ENCODE results near the gene PDE1C. TPM values are rescaled to one million over a fixed set of nuclear protein-coding genes. Genes with fewer than 3 reads are reported as not detected.

PDE1C gene
- total RNA-seq, 1 donor, result not detected

DNA sequence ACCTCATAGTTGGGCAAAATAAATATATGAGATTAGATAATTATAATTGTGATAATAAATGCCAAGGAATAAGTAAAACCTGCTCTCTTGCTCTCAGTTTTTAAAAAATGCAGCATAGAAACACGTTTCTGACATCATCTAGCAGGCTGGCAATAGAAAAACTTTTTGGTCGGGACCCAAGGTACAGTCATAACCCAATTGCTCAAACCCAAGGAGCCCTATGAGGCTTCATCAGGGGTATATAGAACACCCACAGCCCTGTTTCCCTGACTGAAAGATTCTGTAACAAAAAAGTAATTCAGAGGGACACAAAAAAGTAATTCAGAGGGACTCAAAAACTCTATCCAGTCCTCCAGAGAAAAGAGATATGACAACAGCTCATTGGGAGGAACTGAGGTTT, 3.8 kb downstream of the PDE1C start:
- H3K4me3 ChIP-seq (ENCODE audit: low read length), result no peak overlapping the region
- H3K4me1 ChIP-seq (ENCODE audit: insufficient read depth, low read length), result no peaks in the 10 kb centered on the region
- H3K9me3 ChIP-seq (ENCODE audit: low read depth, low read length), result no peaks in the 10 kb centered on the region

DNA sequence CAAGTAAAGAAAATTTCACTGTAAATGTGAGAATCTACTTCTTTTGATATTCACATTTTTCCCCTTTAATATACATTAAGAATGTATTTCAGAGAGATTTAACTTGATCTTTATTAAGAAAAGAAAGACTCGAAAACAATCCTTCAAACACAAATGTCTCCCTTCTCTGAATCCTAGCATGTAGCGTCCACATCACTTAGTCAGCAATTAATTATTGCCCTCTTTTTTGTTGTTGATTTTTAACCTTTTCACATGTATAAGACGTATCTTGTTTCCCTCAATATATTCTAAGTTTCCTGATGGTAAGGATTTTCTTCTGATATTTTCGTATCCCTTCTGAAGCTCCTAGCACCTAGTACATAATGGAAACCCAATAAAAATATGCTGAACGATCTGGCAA, 6.6 kb downstream of the PDE1C start:
- Histone ChIP-seq H3K27me3 (ENCODE audit: insufficient read depth, low read length) (peaks cover 2% of the 10 kb centered on the region), H3K4me1 (ENCODE audit: insufficient read depth, low read length) (no peaks in the 10 kb centered on the region), H3K4me3 (ENCODE audit: low read length) (no peak overlapping the region), H3K9me3 (ENCODE audit: low read depth, low read length) (no peaks in the 10 kb centered on the region)

More for the DNA sequence above, 3.8 kb downstream of the PDE1C start:
- peaks cover 25% of the 10 kb centered on the region for H3K27me3 ChIP-seq (ENCODE audit: insufficient read depth, low read length)

DNA sequence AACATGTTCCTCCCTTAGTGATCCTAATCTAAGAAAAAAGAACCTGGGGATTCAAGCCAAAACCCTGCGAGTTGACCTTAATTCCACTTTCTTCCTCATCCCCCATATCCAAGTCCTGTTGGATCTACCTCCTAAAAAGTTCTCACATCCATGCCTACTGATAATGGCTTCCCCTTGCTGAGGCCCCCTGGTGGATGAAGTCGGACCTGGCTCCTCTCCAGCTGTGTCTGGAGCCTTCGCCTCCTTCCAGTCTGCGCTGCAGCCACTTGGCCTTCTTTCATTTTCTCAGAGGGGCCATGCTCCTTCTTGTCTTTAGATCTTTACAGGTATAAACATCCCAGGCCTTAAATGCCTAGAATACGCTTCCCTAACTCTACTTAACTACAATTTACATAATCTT, 8.1 kb downstream of the PDE1C start:
- Histone ChIP-seq H3K4me3 (ENCODE audit: low read length) (no peak overlapping the region), H3K9me3 (ENCODE audit: low read depth, low read length) (no peaks in the 10 kb centered on the region), H3K4me1 (ENCODE audit: insufficient read depth, low read length) (no peaks in the 10 kb centered on the region), H3K27me3 (ENCODE audit: insufficient read depth, low read length) (no peaks in the 10 kb centered on the region)

DNA sequence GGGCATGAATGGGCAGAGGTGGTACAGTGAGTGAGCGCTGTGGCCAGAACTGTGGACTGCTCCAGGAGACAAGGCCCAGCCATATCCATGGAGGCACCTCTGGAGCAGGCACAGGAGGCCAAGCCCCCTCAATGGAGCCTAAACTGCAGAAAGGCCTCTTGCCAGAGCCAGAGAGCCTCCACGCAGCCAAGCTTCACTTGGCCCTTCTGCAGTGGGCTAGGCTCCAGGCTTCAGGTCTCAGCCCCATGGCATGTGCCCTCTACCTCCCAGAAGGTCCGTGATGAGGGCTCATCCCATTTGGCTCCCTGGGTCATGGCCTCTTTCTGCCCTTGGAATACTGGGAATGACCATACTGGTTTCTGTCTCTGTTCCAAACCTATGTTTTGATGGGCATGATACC, 8.9 kb downstream of the PDE1C start:
- H3K9me3 ChIP-seq (ENCODE audit: low read depth, low read length), result no peaks in the 10 kb centered on the region
- H3K4me3 ChIP-seq (ENCODE audit: low read length), result no peak overlapping the region
- H3K4me1 ChIP-seq (ENCODE audit: insufficient read depth, low read length), result no peaks in the 10 kb centered on the region
- H3K27me3 ChIP-seq (ENCODE audit: insufficient read depth, low read length), result no peaks in the 10 kb centered on the region

DNA sequence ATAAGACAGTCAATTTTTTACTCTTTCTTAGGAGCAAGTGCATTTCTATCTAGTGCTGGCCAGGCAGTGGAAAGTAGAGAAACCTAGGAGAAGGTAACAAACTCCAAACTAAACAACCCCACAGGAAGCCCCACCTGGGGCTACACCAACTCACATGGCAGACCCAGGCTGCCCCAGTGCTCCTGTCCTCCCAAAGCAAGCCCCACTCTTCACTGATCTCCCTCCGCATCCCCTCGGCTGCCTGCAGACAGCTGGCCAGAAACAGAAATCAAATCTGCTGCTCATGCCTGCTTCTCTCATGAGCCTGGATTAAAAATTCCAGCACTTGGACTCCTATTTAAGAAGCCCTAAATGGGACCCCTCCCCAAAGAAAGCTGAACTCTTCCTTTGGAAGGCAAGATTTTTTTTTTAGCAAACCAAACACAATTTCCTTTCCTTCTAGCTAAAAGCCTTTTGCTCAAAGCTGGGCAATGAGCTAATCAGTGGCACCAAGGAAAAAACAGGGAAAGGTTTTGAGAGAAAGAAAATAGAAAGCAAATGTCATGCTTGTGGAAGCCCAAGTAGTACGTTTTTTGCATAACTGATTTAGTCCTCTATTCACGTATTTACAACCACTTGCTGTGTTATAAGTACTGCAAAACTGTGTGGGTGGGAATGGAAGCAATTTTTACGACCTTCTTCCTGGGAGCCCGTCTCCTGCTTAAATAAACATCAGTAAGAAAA, 10.8 kb downstream of the PDE1C start:
- no peaks in the 10 kb centered on the region for H3K4me1 ChIP-seq (ENCODE audit: insufficient read depth, low read length)
- no peak overlapping the region for H3K4me3 ChIP-seq (ENCODE audit: low read length)
- H3K9me3 ChIP-seq (ENCODE audit: low read depth, low read length), result no peaks in the 10 kb centered on the region
- H3K27me3 ChIP-seq (ENCODE audit: insufficient read depth, low read length), result no peaks in the 10 kb centered on the region

DNA sequence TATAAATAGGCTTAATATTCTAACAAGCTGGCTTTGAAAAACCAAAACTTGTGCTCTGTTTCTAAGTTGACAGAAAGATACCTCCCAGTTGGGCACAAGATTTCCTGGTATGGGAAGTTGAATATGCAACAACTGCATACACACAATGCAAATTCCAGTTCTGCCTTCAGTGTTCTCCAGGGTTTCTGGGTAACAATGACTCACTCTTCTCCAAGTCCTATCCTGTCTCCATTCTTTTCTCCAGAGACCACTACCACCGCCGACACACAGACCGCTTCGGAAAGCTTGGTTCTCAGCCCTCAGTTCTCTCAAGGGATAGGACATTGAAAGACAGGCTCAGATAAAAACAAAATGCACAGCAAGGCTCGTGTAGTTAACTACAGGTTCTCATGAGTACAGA, 12.2 kb downstream of the PDE1C start:
- Histone ChIP-seq H3K9me3 (ENCODE audit: low read depth, low read length) (no peaks in the 10 kb centered on the region), H3K4me1 (ENCODE audit: insufficient read depth, low read length) (no peaks in the 10 kb centered on the region), H3K27me3 (ENCODE audit: insufficient read depth, low read length) (no peaks in the 10 kb centered on the region), H3K4me3 (ENCODE audit: low read length) (no peak overlapping the region)

DNA sequence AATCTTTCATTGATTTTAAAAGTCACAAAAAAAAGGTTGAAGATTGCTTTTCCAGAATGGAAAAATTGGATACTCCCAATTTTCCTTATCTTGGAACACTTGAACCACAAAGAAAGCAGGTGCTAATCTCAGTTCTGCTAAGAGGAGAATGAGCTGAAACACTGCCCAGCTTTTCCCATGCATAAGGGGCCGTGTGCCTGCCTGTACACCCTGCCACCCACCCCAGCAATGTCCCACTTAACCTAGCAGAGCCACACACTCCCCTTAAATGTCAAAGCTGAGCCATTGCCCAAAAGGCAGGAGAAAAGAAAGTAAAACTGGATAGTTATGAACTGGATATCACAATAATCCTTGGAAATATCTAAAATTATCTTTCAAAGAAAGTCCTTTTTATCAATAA, 13.4 kb downstream of the PDE1C start:
- Histone ChIP-seq H3K4me1 (ENCODE audit: insufficient read depth, low read length) (no peaks in the 10 kb centered on the region), H3K9me3 (ENCODE audit: low read depth, low read length) (no peaks in the 10 kb centered on the region), H3K4me3 (ENCODE audit: low read length) (no peak overlapping the region)

DNA sequence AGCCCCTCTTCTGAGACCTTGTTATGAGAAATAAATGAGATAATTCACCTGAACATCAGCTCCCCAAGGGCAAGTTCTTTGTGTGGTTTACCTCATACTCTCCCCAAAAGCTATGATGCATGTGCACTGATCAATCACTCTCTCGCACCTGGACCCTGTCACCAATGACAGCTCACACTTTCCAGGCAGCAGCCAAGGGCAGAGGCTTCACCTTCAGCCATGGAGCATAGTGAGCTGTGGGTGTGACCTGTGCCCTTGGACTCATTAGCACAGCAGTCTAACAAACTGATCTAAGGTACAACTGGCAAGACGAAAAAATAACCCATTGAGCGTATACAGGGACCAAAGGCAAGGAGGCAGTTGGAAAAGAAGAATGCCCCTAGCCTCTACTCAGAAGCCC, 17.0 kb downstream of the PDE1C start:
- Histone ChIP-seq H3K9me3 (ENCODE audit: low read depth, low read length) (no peaks in the 10 kb centered on the region), H3K4me3 (ENCODE audit: low read length) (no peak overlapping the region), H3K4me1 (ENCODE audit: insufficient read depth, low read length) (no peaks in the 10 kb centered on the region), H3K27me3 (ENCODE audit: insufficient read depth, low read length) (no peaks in the 10 kb centered on the region)

More for the DNA sequence above, 13.4 kb downstream of the PDE1C start:
- H3K27me3 ChIP-seq (ENCODE audit: insufficient read depth, low read length), result no peaks in the 10 kb centered on the region

DNA sequence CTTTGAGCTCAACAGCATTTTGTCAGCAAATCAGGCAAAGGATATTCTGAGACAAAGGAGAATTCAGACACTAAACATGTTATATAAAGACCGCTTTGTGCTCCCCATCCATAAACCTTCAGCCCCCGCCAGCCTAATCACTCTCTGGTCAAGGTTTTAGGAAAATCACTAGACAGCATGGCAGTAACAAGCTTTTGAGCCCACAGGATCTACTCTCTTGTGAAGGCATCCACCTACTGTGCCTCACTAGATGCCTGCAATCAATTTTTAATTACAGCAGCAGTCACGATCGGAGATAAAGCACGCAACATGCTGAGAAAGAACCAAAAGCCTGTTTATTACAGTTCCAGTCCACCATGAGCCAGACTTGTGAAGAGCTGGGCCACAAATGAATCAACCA, 19.1 kb downstream of the PDE1C start:
- H3K27me3 ChIP-seq (ENCODE audit: insufficient read depth, low read length), result no peaks in the 10 kb centered on the region
- H3K4me1 ChIP-seq (ENCODE audit: insufficient read depth, low read length), result no peaks in the 10 kb centered on the region

DNA sequence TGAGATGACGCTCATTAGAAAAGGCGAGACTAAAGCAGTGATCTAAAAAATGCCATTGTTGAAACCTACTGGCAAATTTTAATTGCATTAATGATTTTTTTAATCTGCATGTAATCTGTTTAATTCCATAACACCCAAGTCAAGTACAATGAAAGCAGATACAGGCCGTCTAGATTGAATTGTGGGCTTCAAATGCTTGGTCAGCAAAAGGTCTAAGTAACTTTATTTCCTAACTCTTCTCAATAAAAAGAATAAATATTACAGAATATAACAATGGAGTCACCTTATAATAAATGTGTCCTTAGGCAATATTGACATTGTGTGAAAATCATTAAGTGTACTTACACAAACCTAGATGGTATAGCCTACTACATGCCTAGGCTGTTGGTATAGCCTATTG, 20.6 kb downstream of the PDE1C start:
- no peaks in the 10 kb centered on the region for H3K27me3 ChIP-seq (ENCODE audit: insufficient read depth, low read length)
- no peak overlapping the region for H3K4me3 ChIP-seq (ENCODE audit: low read length)
- no peaks in the 10 kb centered on the region for H3K9me3 ChIP-seq (ENCODE audit: low read depth, low read length)
- H3K4me1 ChIP-seq (ENCODE audit: insufficient read depth, low read length), result no peaks in the 10 kb centered on the region

More for the DNA sequence above, 19.1 kb downstream of the PDE1C start:
- Histone ChIP-seq H3K9me3 (ENCODE audit: low read depth, low read length) (no peaks in the 10 kb centered on the region), H3K4me3 (ENCODE audit: low read length) (no peak overlapping the region)

DNA sequence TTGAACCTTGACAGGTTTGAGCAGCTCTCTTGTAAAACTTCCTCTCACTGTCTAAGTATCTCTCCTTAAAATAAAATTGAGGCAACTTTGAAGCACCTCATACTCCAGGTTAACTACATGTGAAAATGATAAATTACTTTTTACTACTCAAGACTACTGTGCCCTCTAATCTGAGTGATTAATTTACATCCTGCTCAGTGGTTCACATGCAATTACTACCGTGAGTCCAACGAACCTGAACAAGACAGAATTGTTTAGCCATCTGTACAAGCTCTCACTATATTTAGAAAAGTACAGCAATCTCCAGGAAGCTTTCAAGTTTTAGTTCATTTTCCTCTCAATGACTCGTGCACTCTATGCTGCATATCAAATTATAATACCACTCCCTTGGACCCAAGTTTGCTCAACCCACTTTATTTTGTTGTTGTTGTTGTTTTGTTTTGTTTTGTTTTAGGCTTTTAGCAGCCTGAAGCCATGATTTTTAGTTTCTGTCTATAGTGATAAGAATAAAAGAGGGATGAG, 21.2 kb downstream of the PDE1C start:
- Histone ChIP-seq H3K4me3 (ENCODE audit: low read length) (no peak overlapping the region), H3K27me3 (ENCODE audit: insufficient read depth, low read length) (no peaks in the 10 kb centered on the region), H3K9me3 (ENCODE audit: low read depth, low read length) (no peaks in the 10 kb centered on the region), H3K4me1 (ENCODE audit: insufficient read depth, low read length) (no peaks in the 10 kb centered on the region)

DNA sequence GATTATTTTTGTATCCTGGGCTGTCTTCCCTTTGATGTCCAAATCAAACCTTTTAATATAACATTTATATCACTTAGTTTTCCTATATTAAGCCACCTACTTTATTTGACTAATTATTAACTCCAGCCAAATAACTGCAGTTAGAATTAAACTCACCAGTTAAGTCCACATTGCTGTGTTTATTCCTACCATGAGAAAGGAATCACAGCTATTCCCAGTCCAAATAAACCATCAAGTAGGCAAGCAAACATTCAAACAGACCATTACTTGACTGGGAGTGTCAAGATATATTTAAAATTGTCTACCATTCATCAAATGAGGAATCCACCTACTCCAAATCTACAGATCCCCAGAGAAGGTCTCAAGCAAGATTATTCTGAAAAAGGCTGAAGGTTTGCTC, 22.4 kb downstream of the PDE1C start:
- Histone ChIP-seq H3K4me3 (ENCODE audit: low read length) (no peak overlapping the region), H3K4me1 (ENCODE audit: insufficient read depth, low read length) (no peaks in the 10 kb centered on the region), H3K27me3 (ENCODE audit: insufficient read depth, low read length) (no peaks in the 10 kb centered on the region), H3K9me3 (ENCODE audit: low read depth, low read length) (no peaks in the 10 kb centered on the region)

DNA sequence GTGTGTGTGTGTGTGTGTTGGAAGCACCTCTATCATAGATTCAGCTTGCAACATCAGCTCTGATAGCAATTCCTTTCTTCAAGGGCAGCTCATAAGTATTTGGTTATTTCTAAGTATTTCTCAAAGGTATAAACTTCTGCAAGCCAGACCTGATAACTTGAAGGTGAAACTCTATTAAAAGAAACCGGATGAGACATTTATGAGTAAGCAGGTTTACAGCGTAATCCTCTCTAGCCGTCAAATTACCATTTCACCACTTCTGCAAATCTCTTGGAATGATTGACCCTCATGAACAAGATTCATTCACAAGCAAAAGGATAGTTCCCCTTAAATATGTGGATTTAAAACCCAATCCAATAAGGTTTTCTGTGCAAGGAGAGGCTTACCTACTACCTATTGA, 23.1 kb downstream of the PDE1C start:
- Histone ChIP-seq H3K4me3 (ENCODE audit: low read length) (no peak overlapping the region), H3K4me1 (ENCODE audit: insufficient read depth, low read length) (no peaks in the 10 kb centered on the region), H3K9me3 (ENCODE audit: low read depth, low read length) (no peaks in the 10 kb centered on the region), H3K27me3 (ENCODE audit: insufficient read depth, low read length) (no peaks in the 10 kb centered on the region)

DNA sequence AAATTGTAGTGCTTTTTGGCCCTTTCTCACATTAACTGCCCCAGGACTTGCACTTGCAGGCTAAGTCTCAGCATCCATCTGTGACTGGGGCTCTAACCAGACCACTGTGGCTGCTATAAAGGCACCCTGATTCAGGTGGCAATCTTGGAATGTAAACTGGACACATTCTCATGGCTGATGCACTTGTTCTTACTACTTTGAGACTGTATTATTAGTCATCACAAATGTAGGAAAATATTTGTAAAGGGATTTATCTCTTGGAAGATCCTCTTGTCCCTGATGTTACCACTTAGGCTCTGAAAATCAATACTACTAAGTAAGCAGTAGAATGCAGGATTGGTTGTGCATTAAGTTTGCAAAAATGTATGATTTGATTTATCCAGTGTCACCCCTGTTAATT, 25.0 kb downstream of the PDE1C start:
- no peaks in the 10 kb centered on the region for H3K9me3 ChIP-seq (ENCODE audit: low read depth, low read length)
- H3K4me3 ChIP-seq (ENCODE audit: low read length), result no peak overlapping the region
- no peaks in the 10 kb centered on the region for H3K27me3 ChIP-seq (ENCODE audit: insufficient read depth, low read length)
- H3K4me1 ChIP-seq (ENCODE audit: insufficient read depth, low read length), result no peaks in the 10 kb centered on the region

DNA sequence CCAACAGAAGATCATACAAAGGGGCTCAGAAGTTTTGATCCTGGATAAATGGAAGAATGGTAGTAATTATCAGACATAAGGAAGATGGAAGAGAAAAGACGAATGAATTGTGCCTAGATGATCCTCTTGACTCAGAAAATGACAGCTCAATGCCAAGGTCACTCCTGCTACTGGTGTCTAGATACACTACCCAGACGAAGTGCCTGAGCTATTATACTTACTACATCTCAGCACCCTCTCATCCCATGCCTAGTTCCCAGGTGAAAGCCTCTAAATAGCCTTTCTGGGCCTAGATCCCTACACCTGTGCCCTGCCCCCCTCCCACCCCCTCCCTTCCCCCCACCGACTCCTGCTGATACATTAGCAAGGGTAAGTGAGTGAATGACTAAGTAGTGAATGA, 25.5 kb downstream of the PDE1C start:
- no peak overlapping the region for H3K4me3 ChIP-seq (ENCODE audit: low read length)
- no peaks in the 10 kb centered on the region for H3K27me3 ChIP-seq (ENCODE audit: insufficient read depth, low read length)
- H3K9me3 ChIP-seq (ENCODE audit: low read depth, low read length), result no peaks in the 10 kb centered on the region
- H3K4me1 ChIP-seq (ENCODE audit: insufficient read depth, low read length), result no peaks in the 10 kb centered on the region

DNA sequence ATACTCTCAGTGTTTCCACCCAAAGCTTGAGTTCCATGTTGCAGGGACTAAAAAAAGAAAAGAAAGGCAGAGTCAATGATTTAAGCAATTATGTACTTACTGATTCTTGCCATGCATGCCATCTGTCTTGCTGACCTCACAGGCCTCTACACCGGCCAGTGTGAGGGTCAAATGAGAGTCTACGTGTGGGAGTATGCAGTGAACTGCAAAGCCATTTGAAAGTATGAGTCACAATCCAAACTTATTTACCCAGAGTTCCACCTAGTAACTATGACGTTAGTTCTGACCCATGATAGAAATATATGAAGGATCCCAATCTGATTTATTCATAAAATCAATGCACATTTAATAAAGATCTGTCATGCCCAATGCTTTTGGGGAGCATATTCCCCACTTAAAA, 26.5 kb downstream of the PDE1C start:
- H3K4me1 ChIP-seq (ENCODE audit: insufficient read depth, low read length), result no peaks in the 10 kb centered on the region
- no peaks in the 10 kb centered on the region for H3K9me3 ChIP-seq (ENCODE audit: low read depth, low read length)
- no peak overlapping the region for H3K4me3 ChIP-seq (ENCODE audit: low read length)
- no peaks in the 10 kb centered on the region for H3K27me3 ChIP-seq (ENCODE audit: insufficient read depth, low read length)

Measured in mononuclear cell (primary cell).